ENCODE data around the gene SDHB. TPM values are rescaled to one million over a fixed set of nuclear protein-coding genes. Genes with fewer than 3 reads are reported as not detected.
A peak's percentile ranks its signal among the peaks of the same experiment; 100 is the strongest.

The SDHB gene
- total RNA-seq, 1 experiment from 2014 or later, result 212 TPM

GRCh38 chr1:17070163-17070525 is 16.3 kb upstream of the SDHB start:
- in situ Hi-C loops (cut with HindIII; ENCODE audit: low pct_unique_long_range_greater_than_20kb, low sequenced_read_pairs), result no loop called here
- ATAC-seq (no peak), DNase-seq (ENCODE audit: low read depth, low spot score) (no peak)
- CTCF ChIA-PET, result no interaction called here
- intact Hi-C loops (cut with micrococcal nuclease; ENCODE audit: unreplicated experiment), result no loop called here
- Histone ChIP-seq H3K4me1 (ENCODE audit: control insufficient read depth, insufficient read depth, low read length) (0 out of 2 replicates have a peak, but pooled peaks cover 1% of the 10 kb centered on the region), H3K27ac (ENCODE audit: low read length) (no peak overlapping the region), H3K4me3 (ENCODE audit: low read depth in 2 of 2, low read length in 2 of 2) (no peak overlapping the region), H3K36me3 (ENCODE audit: control insufficient read depth, insufficient read depth, low read length) (no peaks in the 10 kb centered on the region), H3K9me3 (ENCODE audit: control insufficient read depth, insufficient read depth, low read depth, low read length) (no peaks in the 10 kb centered on the region), H3K27me3 (ENCODE audit: control insufficient read depth, insufficient read depth, low read length) (no peaks in the 10 kb centered on the region)
- BruUV-seq (replicated peaks), result no TSS peak
- no peak for TF ChIP-seq REST (IDR thresholded peaks at IDR 0.05; ENCODE audit: insufficient read depth in 1 of 2, low read depth in 2 of 2, low read length in 1 of 2)
- TF ChIP-seq POLR2AphosphoS5 (IDR thresholded peaks at IDR 0.05; ENCODE audit: low read depth, low read length), result peak; percentile 19; the same call in 1 of the 2 replicates
- POLR2A ChIA-PET, result no interaction called here

GRCh38 chr1:17069452-17070162 is 15.8 kb upstream of the SDHB start:
- H3K4me3 ChIP-seq (ENCODE audit: low read depth in 2 of 2, low read length in 2 of 2), result no peak overlapping the region
- H3K27me3 ChIP-seq (ENCODE audit: control insufficient read depth, insufficient read depth, low read length), result no peaks in the 10 kb centered on the region
- intact Hi-C loops (cut with micrococcal nuclease; ENCODE audit: unreplicated experiment) (no loop called here), in situ Hi-C loops (cut with HindIII; ENCODE audit: low pct_unique_long_range_greater_than_20kb, low sequenced_read_pairs) (no loop called here)
- H3K36me3 ChIP-seq (ENCODE audit: control insufficient read depth, insufficient read depth, low read length), result no peaks in the 10 kb centered on the region
- CTCF ChIA-PET, result no interaction called here
- POLR2A ChIA-PET, result no interaction called here
- H3K4me1 ChIP-seq (ENCODE audit: control insufficient read depth, insufficient read depth, low read length), result no peaks in the 10 kb centered on the region
- no peaks in the 10 kb centered on the region; the same call in 1 of the 2 replicates for H3K9me3 ChIP-seq (ENCODE audit: control insufficient read depth, insufficient read depth, low read depth, low read length)
- H3K27ac ChIP-seq (ENCODE audit: low read length), result no peak overlapping the region
- no TSS peak for BruUV-seq (replicated peaks)
- TF ChIP-seq TCF7L2 (IDR thresholded peaks at IDR 0.05; ENCODE audit: low read depth, low read length) (no peak), POLR2AphosphoS5 (IDR thresholded peaks at IDR 0.05; ENCODE audit: low read depth, low read length) (no peak), CTCF (IDR thresholded peaks at IDR 0.05) (no peak), SIN3A (IDR thresholded peaks at IDR 0.05; ENCODE audit: borderline replicate concordance, insufficient read depth, low read depth, low read length) (no peak), REST (IDR thresholded peaks at IDR 0.05; ENCODE audit: insufficient read depth in 1 of 2, low read depth in 2 of 2, low read length in 1 of 2) (no peak)
- no peak for DNase-seq (ENCODE audit: low read depth, low spot score)
- ATAC-seq, result no peak
